K562 (cell line): ENCODE results near the gene CHRNB1. TPM values are rescaled to one million over a fixed set of nuclear protein-coding genes. Genes with fewer than 3 reads are reported as not detected.

Experiments
- ATAC-seq: fragments of 200-7000 bp; cut with Tn5 transposase; 3 replicates; pipeline ENCODE4 v1.9.1; 2020; ENCODE audit warnings: moderate library complexity
- BruUV-seq: library from RNA; stranded (reverse); fragments of 400-500 nt; replicated peaks from 2 replicates; lab custom pipeline; 2021; lab: Mats Ljungman, UMichigan
- CTCF ChIA-PET: fragments of 300-600 bp; formaldehyde crosslinking; extraction: SDS; loops from one replicate; lab custom pipeline; 2021; ENCODE audit warnings: low intra/inter-chr PET ratio; lab: Yijun Ruan, JAX
- POLR2A ChIA-PET: fragments of 300-600, 350-650 bp; sonication (Branson Sonifier 250); formaldehyde crosslinking; extraction: SDS; loops from one replicate; lab custom pipeline; 2021; ENCODE audit warnings: antibody characterized with exemption, inconsistent platforms; lab: Yijun Ruan, JAX
- DNase-seq, 4 experiments: peaks; one replicate each; pipeline versions ENCODE4 v3.0.0 to v3.0.0-alpha.2; 2011 to 2018; ENCODE audit warnings: low spot score in 3 of 4, mixed read lengths in 3 of 4; ENCODE audit errors: extremely low read depth in 1 of 4
- FAIRE-seq: peaks from 2 replicates; lab custom pipeline; 2011; peaks lifted over from hg19 to GRCh38; lab: Jason Lieb, UNC
- H2AFZ ChIP-seq: 2 replicates; pipeline ENCODE4 v1.6.0; 2011; ENCODE audit warnings: low read depth, low read length, control low read depth, inconsistent platforms
- H3K27ac ChIP-seq: fragments of 200-600 bp; 3 replicates; pipeline ENCODE4 v1.8.0; 2011; ENCODE audit warnings: low read depth, mild to moderate bottlenecking, control low read depth, inconsistent platforms, low read length, moderate library complexity, mixed read lengths; ENCODE audit errors: extremely low read depth
- H3K27me3 ChIP-seq, 2 experiments: fragments of 300-600 bp in 1 of 2; 2 replicates in 1 of 2; 3 replicates in 1 of 2; pipeline versions ENCODE4 v1.6.0 to v1.8.0; 2011; ENCODE audit warnings: inconsistent platforms in 2 of 2, low read length in 2 of 2, mild to moderate bottlenecking in 1 of 2, mixed read lengths in 1 of 2, moderate library complexity in 1 of 2; ENCODE audit not compliant: control insufficient read depth in 2 of 2, insufficient read depth in 2 of 2
- H3K36me3 ChIP-seq: fragments of 300-600 bp; 3 replicates; pipeline ENCODE4 v1.8.0; 2011; ENCODE audit warnings: mild to moderate bottlenecking, low read length, inconsistent platforms; ENCODE audit not compliant: control insufficient read depth, insufficient read depth
- H3K4me1 ChIP-seq, 2 experiments: fragments of 200-600 bp in 1 of 2; replicated peaks in 1 of 2; 2 replicates in 1 of 2; 3 replicates in 1 of 2; pipeline versions ENCODE4 v1.5.1 to v1.8.0; 2011; ENCODE audit warnings: inconsistent platforms in 2 of 2, low read length in 2 of 2, mild to moderate bottlenecking in 1 of 2, mixed read lengths in 1 of 2, moderate library complexity in 1 of 2; ENCODE audit not compliant: control insufficient read depth in 2 of 2, insufficient read depth in 2 of 2
- H3K4me2 ChIP-seq: 2 replicates; pipeline ENCODE4 v1.6.1; 2011; ENCODE audit warnings: low read length, control low read depth, inconsistent platforms, mixed read lengths; ENCODE audit not compliant: insufficient read depth
- H3K4me3 ChIP-seq: fragments of 200-600 bp; sonication (generic), shearing (Covaris generic); 2 replicates; pipeline ENCODE4 v1.5.1; 2016; ENCODE audit warnings: control low read depth, inconsistent platforms
- H3K79me2 ChIP-seq: fragments of 200-600 bp; 3 replicates; pipeline ENCODE4 v1.8.0; 2011; ENCODE audit warnings: low read length, inconsistent platforms; ENCODE audit not compliant: control insufficient read depth, insufficient read depth
- H3K9ac ChIP-seq, 2 experiments: 2 replicates each; pipeline versions ENCODE4 v1.6.0 to v1.6.1; 2011; ENCODE audit warnings: low read depth in 2 of 2, low read length in 2 of 2, control low read depth in 1 of 2, inconsistent platforms in 1 of 2, mild to moderate bottlenecking in 1 of 2, mixed read lengths in 1 of 2; ENCODE audit not compliant: insufficient read depth in 1 of 2
- H3K9me1 ChIP-seq: one replicate; pipeline ENCODE4 v1.6.0; 2011; ENCODE audit warnings: inconsistent platforms, mild to moderate bottlenecking, low read length, moderate library complexity; ENCODE audit not compliant: control insufficient read depth, insufficient read depth
- H3K9me3 ChIP-seq: replicated peaks from 2 replicates; pipeline ENCODE4 v1.5.1; 2011; ENCODE audit warnings: low read depth, low read length, inconsistent platforms; ENCODE audit not compliant: control insufficient read depth, insufficient read depth
- H4K20me1 ChIP-seq: replicated peaks from 2 replicates; pipeline ENCODE4 v1.6.1; 2011; ENCODE audit warnings: low read length, inconsistent platforms, mixed read lengths; ENCODE audit not compliant: control insufficient read depth, insufficient read depth
- BACH1 ChIP-seq: fragments of 200-800 bp; sonication (Bioruptor generic); IDR thresholded peaks from 2 replicates; pipeline ENCODE4 v1.6.1; 2016; ENCODE audit warnings: missing genetic modification characterization, missing compliant biosample characterization
- CCNT2 ChIP-seq: IDR thresholded peaks from 2 replicates; pipeline ENCODE4 v1.6.1; 2011; ENCODE audit warnings: borderline replicate concordance, low read depth, mild to moderate bottlenecking, moderate library complexity, mixed read lengths, low read length; ENCODE audit not compliant: insufficient read length; ENCODE audit errors: extremely low read depth
- COPS2 ChIP-seq: fragments of 450-650 bp; conservative IDR thresholded peaks from 2 replicates; pipeline ENCODE4 v1.6.1; 2016; ENCODE audit warnings: mild to moderate bottlenecking, moderate library complexity
- EGR1 ChIP-seq: fragments of 450-650 bp; conservative IDR thresholded peaks from 2 replicates; pipeline ENCODE4 v1.6.1; 2017; ENCODE audit warnings: mild to moderate bottlenecking
- EWSR1 ChIP-seq: fragments of 450-650 bp; IDR thresholded peaks from 2 replicates; pipeline ENCODE4 v1.6.1; 2018; ENCODE audit warnings: borderline replicate concordance, mild to moderate bottlenecking, low read depth, moderate library complexity; ENCODE audit not compliant: partially characterized antibody
- FIP1L1 ChIP-seq: fragments of 200-400 bp; formaldehyde crosslinking; IDR thresholded peaks from 2 replicates; pipeline ENCODE4 v1.6.1; 2018; ENCODE audit warnings: mild to moderate bottlenecking, low read depth, low read length; ENCODE audit not compliant: poor library complexity, severe bottlenecking
- GMEB1 ChIP-seq: fragments of 250-450 bp; sonication (Bioruptor Pico); IDR thresholded peaks from 2 replicates; pipeline ENCODE4 v1.4.0; 2020; ENCODE audit warnings: mild to moderate bottlenecking
- MITF ChIP-seq: IDR thresholded peaks from 2 replicates; pipeline ENCODE4 v1.6.1; 2014; ENCODE audit warnings: antibody characterized with exemption
- MNT ChIP-seq, 2 experiments: fragments of 450-650 bp; conservative IDR thresholded peaks; 2 replicates each; pipeline ENCODE4 v1.6.1; 2017; ENCODE audit warnings: mild to moderate bottlenecking in 2 of 2, moderate library complexity in 2 of 2
- NCOA4 ChIP-seq: fragments of 450-650 bp; IDR thresholded peaks from 2 replicates; pipeline ENCODE4 v1.6.1; 2018; ENCODE audit warnings: mild to moderate bottlenecking; ENCODE audit not compliant: partially characterized antibody
- NR2C1 ChIP-seq, 2 experiments: fragments of 450-650 bp; IDR thresholded peaks; 2 replicates each; pipeline ENCODE4 v1.6.1; 2017; ENCODE audit warnings: mild to moderate bottlenecking in 2 of 2, antibody characterized with exemption in 1 of 2, inconsistent platforms in 1 of 2, missing compliant biosample characterization in 1 of 2, missing genetic modification characterization in 1 of 2
- PTTG1 ChIP-seq: fragments of 450-650 bp; IDR thresholded peaks from 2 replicates; pipeline ENCODE4 v1.6.1; 2016; ENCODE audit warnings: low read depth, mild to moderate bottlenecking, missing genetic modification characterization, missing compliant biosample characterization
- RBFOX2 ChIP-seq: fragments of 200-400 bp; formaldehyde crosslinking; IDR thresholded peaks from 2 replicates; pipeline ENCODE4 v1.6.1; 2017; ENCODE audit warnings: low read depth, mild to moderate bottlenecking, low read length, moderate library complexity
- ZFP30 ChIP-seq: fragments of 250-450 bp; sonication (Bioruptor Pico); IDR thresholded peaks from 2 replicates; pipeline ENCODE4 v1.8.0; 2022; ENCODE audit warnings: moderate library complexity, mild to moderate bottlenecking, inconsistent platforms, borderline replicate concordance
- ZNF76 ChIP-seq: fragments of 250-450 bp; sonication (Bioruptor Pico); IDR thresholded peaks from 2 replicates; pipeline ENCODE4 v1.4.0; 2020; ENCODE audit warnings: mild to moderate bottlenecking, moderate library complexity, borderline replicate concordance
- WGBS: fragments of 100-300 bp; shearing (Covaris generic); methylation state at CpG from one replicate; pipeline ENCODE4 v1.1.6; 2016; ENCODE audit warnings: low coverage, mixed read lengths; ENCODE audit not compliant: insufficient coverage; ENCODE audit errors: missing lambda C conversion rate; 5-methylcytosine and 5-hydroxymethylcytosine counted together
- in situ Hi-C: fragments of 300-500 bp; cut with MboI; formaldehyde crosslinking; loops from 4 replicates; pipeline ENCODE4 v1.15.0; 2018; ENCODE audit warnings: inconsistent platforms, mixed read lengths
- intact Hi-C: fragments of 100-400 bp; cut with micrococcal nuclease; formaldehyde crosslinking; loops from 2 replicates; pipeline ENCODE4 v1.14.2; 2022
- polyA plus RNA-seq, 8 experiments: library from polyadenylated mRNA; depleted of rRNA in 4 of 8; stranded (reverse) in 5 of 8; unstranded in 3 of 8; fragments of >200 nt; fragmentation: Nextera tagmentation in 2 of 8; fragmentation: Illumina TruSeq in 1 of 8; extraction: Ambion mirVana in 2 of 8; extraction: Trizol in 1 of 8; gene quantifications; 2 replicates each; pipeline versions ENCODE4 v1.2.1 to v1.2.3, GENCODE V29; 2011 to 2014; ENCODE audit warnings: inconsistent platforms in 1 of 8, missing spikeins in 1 of 8
- total RNA-seq, 7 experiments: library from RNA; depleted of rRNA in 6 of 7; stranded (reverse); fragments of >200 nt in 6 of 7; fragmentation: Illumina TruSeq in 2 of 7; extraction: Trizol in 2 of 7; gene quantifications; 2 replicates each; pipeline versions ENCODE4 v1.2.1 to v1.2.3, GENCODE V29; 2011 to 2021; ENCODE audit warnings: low replicate concordance in 1 of 7

Gene CHRNB1
- total and polyA plus RNA-seq, 9 of the 15 experiments (the other 6 are each of a cell fraction or from before 2014, with no cell fraction given): 4.7 to 12.3 (median 6.8) TPM

GRCh38 chr17:7438656-7439460, 6.0 kb upstream of the CHRNB1 start:
- Histone ChIP-seq H3K4me1 (peaks cover 20 to 69% of the 10 kb centered on the region in 2 experiments; a peak in 4 of 5 replicates), H3K9me3 (no peaks in the 10 kb centered on the region), H3K9me1 (peaks cover 3% of the 10 kb centered on the region), H3K27me3 (no peaks in the 10 kb centered on the region), H3K36me3 (no peaks in the 10 kb centered on the region), H3K4me2 (peak overlapping the region; percentile 76), H2AFZ (peak overlapping the region; percentile 89), H3K9ac (peak overlapping the region; percentile 68 to 92; a peak in 3 of 4 replicates), H3K27ac (no peak overlapping the region), H3K79me2 (peaks cover 7% of the 10 kb centered on the region; the same call in 2 of the 3 replicates), H3K4me3 (peak overlapping the region; percentile 52), H4K20me1 (no peaks in the 10 kb centered on the region)
- ChIA-PET CTCF (no interaction called here), POLR2A (interaction anchor here (1.0 to 4.2 kb wide), 3 partner anchors 15 to 85 kb away, joined by 3 to 21 read pairs (median 3); partner anchors contain the start of gene POLR2A)
- FAIRE-seq: no peak
- DNase-seq: no peak
- TF ChIP-seq MITF (no peak), COPS2 (no peak), EGR1 (no peak), MNT (conservative IDR thresholded peaks at IDR 0.05) (no peak), PTTG1 (tag) (no peak), NCOA4 (no peak), CCNT2 (no peak), NR2C1 (IDR thresholded peaks at IDR 0.05) (no peak), NR2C1 (tag; IDR thresholded peaks at IDR 0.05) (no peak), ZNF76 (CRISPR knock-in tag) (no peak), FIP1L1 (no peak), GMEB1 (CRISPR knock-in tag) (no peak), EWSR1 (no peak), BACH1 (tag) (no peak), RBFOX2 (no peak), ZFP30 (CRISPR knock-in tag) (no peak)
- WGBS: 64% methylated on average over 9 of the region's 11 CpGs
- intact Hi-C loops: loop anchor here (5.0 kb wide), 2 partner anchors 37 to 43 kb away; partner anchors contain the start of genes POLR2A, SLC35G6 and TMEM256
- in situ Hi-C loops: no loop called here
- TSS peak; percentile 23 for BruUV-seq
- ATAC-seq: no peak
